DOHH2 (cell line): ENCODE measurements around the gene ITGA3.

Experiments
- H3F3A ChIP-seq: fragments of 200-600 bp; sonication (generic), shearing (Covaris generic); 2 replicates; pipeline ENCODE4 v1.6.0; 2016; ENCODE audit warnings: antibody characterized with exemption, mild to moderate bottlenecking; ENCODE audit not compliant: control insufficient read depth, insufficient read depth
- H3K27ac ChIP-seq: fragments of 200-600 bp; sonication (generic); 2 replicates; pipeline ENCODE4 v1.5.1; 2014; ENCODE audit warnings: low read depth, mild to moderate bottlenecking, low read length, moderate library complexity
- H3K27me3 ChIP-seq: fragments of 200-600 bp; sonication (generic); 2 replicates; pipeline ENCODE4 v1.6.1; 2014; ENCODE audit warnings: mild to moderate bottlenecking, low read length, mixed read lengths; ENCODE audit not compliant: control insufficient read depth
- H3K36me3 ChIP-seq: fragments of 200-600 bp; sonication (generic); 2 replicates; pipeline ENCODE4 v1.6.1; 2014; ENCODE audit warnings: mild to moderate bottlenecking, low read length, moderate library complexity, mixed read lengths; ENCODE audit not compliant: control insufficient read depth
- H3K4me1 ChIP-seq: fragments of 200-600 bp; sonication (generic); 2 replicates; pipeline ENCODE4 v1.6.1; 2014; ENCODE audit warnings: mild to moderate bottlenecking, low read length, mixed read lengths; ENCODE audit not compliant: control insufficient read depth
- H3K4me2 ChIP-seq: fragments of 200-600 bp; sonication (generic); 2 replicates; pipeline ENCODE4 v1.6.0; 2014; ENCODE audit warnings: mild to moderate bottlenecking, low read length, moderate library complexity
- H3K4me3 ChIP-seq: fragments of 200-600 bp; sonication (generic); 2 replicates; pipeline ENCODE4 v1.5.1; 2014; ENCODE audit warnings: mild to moderate bottlenecking, low read length, mixed read lengths
- H3K79me2 ChIP-seq: fragments of 200-600 bp; sonication (generic); 2 replicates; pipeline ENCODE4 v1.6.1; 2014; ENCODE audit warnings: mild to moderate bottlenecking, low read length, mixed read lengths; ENCODE audit not compliant: control insufficient read depth
- H3K9me2 ChIP-seq: fragments of 200-600 bp; sonication (generic); replicated peaks from 2 replicates; pipeline ENCODE4 v1.6.1; 2014; ENCODE audit warnings: mild to moderate bottlenecking, low read length, mixed read lengths; ENCODE audit not compliant: control insufficient read depth
- H3K9me3 ChIP-seq: fragments of 200-600 bp; sonication (generic); 2 replicates; pipeline ENCODE4 v1.6.1; 2014; ENCODE audit warnings: antibody characterized with exemption, low read length, mixed read lengths; ENCODE audit not compliant: control insufficient read depth, insufficient read depth
- H4K20me1 ChIP-seq: fragments of 200-600 bp; sonication (generic); 2 replicates; pipeline ENCODE4 v1.6.0; 2014; ENCODE audit warnings: low read depth, mild to moderate bottlenecking, antibody characterized with exemption, low read length, moderate library complexity; ENCODE audit not compliant: control insufficient read depth, insufficient read depth
- CTCF ChIP-seq: fragments of 200-600 bp; sonication (generic); IDR thresholded peaks from one replicate; pipeline ENCODE4 v1.5.1; 2014; ENCODE audit warnings: antibody characterized with exemption, mild to moderate bottlenecking, low read depth, low read length; ENCODE audit not compliant: poor library complexity, severe bottlenecking
- EZH2phosphoT487 ChIP-seq: fragments of 200-600 bp; sonication (generic); IDR thresholded peaks from 2 replicates; pipeline ENCODE4 v1.6.1; 2017; ENCODE audit warnings: borderline replicate concordance, mild to moderate bottlenecking, antibody characterized with exemption, low read length, moderate library complexity, mixed read lengths

ITGA3 gene

GRCh38 chr17:50034498-50035364 is 21.2 kb upstream of the ITGA3 start:
- Histone ChIP-seq H3K36me3 (no peaks in the 10 kb centered on the region), H3K9me2 (no peaks in the 10 kb centered on the region), H3K4me3 (no peak overlapping the region), H3F3A (no peaks in the 10 kb centered on the region), H4K20me1 (no peaks in the 10 kb centered on the region), H3K79me2 (no peaks in the 10 kb centered on the region), H3K9me3 (no peaks in the 10 kb centered on the region), H3K27ac (no peak overlapping the region), H3K27me3 (peaks cover 24% of the 10 kb centered on the region), H3K4me2 (no peak overlapping the region), H3K4me1 (no peaks in the 10 kb centered on the region)
- TF ChIP-seq EZH2phosphoT487 = no peak
- no peak for TF ChIP-seq CTCF

DNA sequence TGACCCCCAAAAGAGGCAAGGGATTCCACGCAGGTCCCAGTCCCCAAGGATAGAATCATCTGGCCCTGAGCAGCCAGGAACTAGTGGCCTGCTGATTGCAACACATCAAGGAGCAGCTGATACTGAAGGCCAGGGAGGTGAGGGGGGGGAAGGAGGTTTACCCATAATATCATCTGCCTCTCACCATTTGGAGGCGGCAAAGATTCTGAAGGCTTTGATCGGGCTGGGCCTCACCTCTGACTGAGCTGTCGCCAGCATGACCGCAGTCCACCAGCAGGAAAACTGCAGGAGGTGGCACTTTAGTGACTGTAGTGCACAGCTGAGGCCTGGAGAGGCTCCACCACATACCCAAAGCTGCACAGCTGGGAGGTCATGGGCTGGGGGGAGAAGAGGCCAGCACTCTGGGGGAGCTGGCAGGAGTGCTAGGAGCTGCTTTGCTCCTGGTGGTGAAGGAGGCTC is 20.5 kb upstream of the ITGA3 start:
- Histone ChIP-seq H3K4me1 (no peaks in the 10 kb centered on the region), H3K27me3 (peaks cover 20% of the 10 kb centered on the region), H4K20me1 (no peaks in the 10 kb centered on the region), H3K9me2 (no peaks in the 10 kb centered on the region), H3K4me2 (no peak overlapping the region), H3K36me3 (no peaks in the 10 kb centered on the region), H3K27ac (no peak overlapping the region), H3K9me3 (no peaks in the 10 kb centered on the region), H3K79me2 (no peaks in the 10 kb centered on the region), H3K4me3 (no peak overlapping the region), H3F3A (no peaks in the 10 kb centered on the region)
- no peak for TF ChIP-seq EZH2phosphoT487

GRCh38 chr17:50035945-50036344 is 20.0 kb upstream of the ITGA3 start:
- Histone ChIP-seq H3K9me2 (no peaks in the 10 kb centered on the region), H3K79me2 (no peaks in the 10 kb centered on the region), H4K20me1 (no peaks in the 10 kb centered on the region), H3F3A (no peaks in the 10 kb centered on the region), H3K4me2 (no peak overlapping the region), H3K27me3 (peaks cover 19% of the 10 kb centered on the region), H3K4me1 (no peaks in the 10 kb centered on the region), H3K4me3 (no peak overlapping the region), H3K27ac (no peak overlapping the region), H3K9me3 (no peaks in the 10 kb centered on the region), H3K36me3 (no peaks in the 10 kb centered on the region)
- TF ChIP-seq EZH2phosphoT487 = no peak
- TF ChIP-seq CTCF = no peak
